Neural cell (in vitro differentiated cells): ENCODE data around the gene TP53I11.

ENCODE experiments used
- CTCF ChIP-seq: fragments of 450-650 bp; IDR thresholded peaks from 2 replicates; pipeline ENCODE4 v1.5.1; 2014; ENCODE audit warnings: antibody characterized with exemption, mild to moderate bottlenecking, moderate library complexity; ENCODE audit not compliant: poor library complexity, severe bottlenecking
- EP300 ChIP-seq: fragments of 450-650 bp; conservative IDR thresholded peaks from 2 replicates; pipeline ENCODE4 v1.6.1; 2014; ENCODE audit warnings: antibody characterized with exemption, mild to moderate bottlenecking, moderate library complexity; ENCODE audit not compliant: poor library complexity, severe bottlenecking
- EZH2 ChIP-seq: fragments of 200-600, 300-800 bp; shearing (Covaris generic), sonication (generic); IDR thresholded peaks from 2 replicates; pipeline ENCODE4 v1.6.1; 2014; ENCODE audit warnings: antibody characterized with exemption, low read length, borderline replicate concordance, mild to moderate bottlenecking; ENCODE audit not compliant: insufficient read depth, poor library complexity, severe bottlenecking
- MXI1 ChIP-seq: fragments of 450-650 bp; conservative IDR thresholded peaks from 2 replicates; pipeline ENCODE4 v1.6.1; 2014; ENCODE audit warnings: antibody characterized with exemption, mild to moderate bottlenecking; ENCODE audit not compliant: poor library complexity, severe bottlenecking
- RAD21 ChIP-seq: fragments of 450-650 bp; conservative IDR thresholded peaks from 2 replicates; pipeline ENCODE4 v1.6.1; 2014; ENCODE audit warnings: antibody characterized with exemption, mild to moderate bottlenecking, moderate library complexity
- REST ChIP-seq: IDR thresholded peaks from 2 replicates; pipeline ENCODE4 v1.6.1; 2012; ENCODE audit warnings: borderline replicate concordance
- SMC3 ChIP-seq: fragments of 450-650 bp; conservative IDR thresholded peaks from 2 replicates; pipeline ENCODE4 v1.6.1; 2014; ENCODE audit warnings: antibody characterized with exemption, mild to moderate bottlenecking, moderate library complexity; ENCODE audit not compliant: poor library complexity

DNA sequence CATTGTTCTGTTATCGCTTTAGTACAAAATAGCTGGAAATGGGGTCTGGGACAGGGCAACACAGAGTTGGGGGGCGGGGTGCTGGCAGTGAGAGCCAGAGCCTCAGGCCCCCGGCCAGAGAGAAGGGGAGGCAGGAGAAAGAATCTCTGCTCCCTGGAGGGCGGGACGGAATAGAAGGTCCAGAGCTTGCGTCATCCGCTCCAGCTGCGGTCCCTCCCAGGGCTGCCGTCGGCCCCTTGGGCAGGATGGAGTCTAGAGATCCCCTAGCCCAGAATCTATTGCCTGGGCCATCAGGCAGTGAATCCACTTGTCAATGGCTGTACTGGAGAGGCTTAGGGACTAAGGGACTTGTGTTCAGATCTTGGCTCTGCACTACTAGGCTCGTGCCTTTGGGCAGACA is 5.0 kb downstream of the TP53I11 start:
- TF ChIP-seq SMC3 (no peak), RAD21 (no peak), EP300 (no peak), CTCF (no peak), EZH2 (no peak), REST (no peak), MXI1 (no peak)
